ENCODE measurements around the gene AHRR. TPM values are rescaled to one million over a fixed set of nuclear protein-coding genes. Genes with fewer than 3 reads are reported as not detected.
"Not testable (repeated sequence)": the region's sequence is repeated elsewhere in the genome, so short reads cannot be mapped to it uniquely, and the experiment has no call there.

AHRR gene
- total RNA-seq, 2 experiments from 2014 or later: 2.2 to 3.4 TPM

GRCh38 chr5:395156-395920 is 73.8 kb downstream of the AHRR start:
- Histone ChIP-seq H2AFZ (ENCODE audit: low read length) (no peak overlapping the region), H3K4me3 (ENCODE audit: low read depth, low read length, poor library complexity, severe bottlenecking) (no peak overlapping the region), H3K9me2 (ENCODE audit: insufficient read depth, low read length) (no peaks in the 10 kb centered on the region), H3K27ac (ENCODE audit: low read depth, low read length, poor library complexity, severe bottlenecking) (no peak overlapping the region), H3K9me3 (ENCODE audit: low read length) (no peaks in the 10 kb centered on the region), H3K36me3 (ENCODE audit: insufficient read depth, low read length) (no peaks in the 10 kb centered on the region), H3K4me2 (ENCODE audit: low read length) (no peak overlapping the region), H4K20me1 (ENCODE audit: insufficient read depth, low read length) (no peaks in the 10 kb centered on the region), H3K4me1 (ENCODE audit: insufficient read depth, low read length, poor library complexity, severe bottlenecking) (peaks cover 7% of the 10 kb centered on the region), H3K79me2 (ENCODE audit: insufficient read depth, low read depth, low read length) (no peaks in the 10 kb centered on the region)
- no TSS peak for BruUV-seq (replicated peaks)
- intact Hi-C loops (cut with micrococcal nuclease; ENCODE audit: unreplicated experiment): no loop called here
- no peak for DNase-seq (ENCODE audit: low spot score)
- POLR2A ChIA-PET: no interaction called here
- TF ChIP-seq EZH2phosphoT487 (IDR thresholded peaks at IDR 0.05; ENCODE audit: borderline replicate concordance, low read depth, low read length): no peak
- TF ChIP-seq CTCF (conservative IDR thresholded peaks at IDR 0.05; ENCODE audit: low read length): no peak
- CTCF ChIA-PET (ENCODE audit: unreplicated experiment): no interaction called here

GRCh38 chr5:395921-396530 is 74.5 kb downstream of the AHRR start:
- Histone ChIP-seq H3K36me3 (ENCODE audit: insufficient read depth, low read length) (no peaks in the 10 kb centered on the region), H3K79me2 (ENCODE audit: insufficient read depth, low read depth, low read length) (no peaks in the 10 kb centered on the region), H2AFZ (ENCODE audit: low read length) (no peak overlapping the region), H3K9me2 (ENCODE audit: insufficient read depth, low read length) (no peaks in the 10 kb centered on the region), H3K9me3 (ENCODE audit: low read length) (no peaks in the 10 kb centered on the region), H3K4me1 (ENCODE audit: insufficient read depth, low read length, poor library complexity, severe bottlenecking) (peaks cover 7% of the 10 kb centered on the region), H3K4me2 (ENCODE audit: low read length) (no peak overlapping the region), H4K20me1 (ENCODE audit: insufficient read depth, low read length) (no peaks in the 10 kb centered on the region), H3K4me3 (ENCODE audit: low read depth, low read length, poor library complexity, severe bottlenecking) (no peak overlapping the region), H3K27ac (ENCODE audit: low read depth, low read length, poor library complexity, severe bottlenecking) (no peak overlapping the region)
- DNase-seq (ENCODE audit: low spot score): no peak
- CTCF ChIA-PET (ENCODE audit: unreplicated experiment): no interaction called here
- intact Hi-C loops (cut with micrococcal nuclease; ENCODE audit: unreplicated experiment): no loop called here
- TF ChIP-seq CTCF (conservative IDR thresholded peaks at IDR 0.05; ENCODE audit: low read length) (no peak), EZH2phosphoT487 (IDR thresholded peaks at IDR 0.05; ENCODE audit: borderline replicate concordance, low read depth, low read length) (no peak)
- POLR2A ChIA-PET: interaction anchor here (0.6 kb wide), 1 partner anchor 55 kb away, joined by 3 read pairs; no protein-coding TSS in a partner anchor
- BruUV-seq (replicated peaks): no TSS peak

- intact Hi-C loops (cut with micrococcal nuclease; ENCODE audit: unreplicated experiment): no loop called here
- H3K4me3 ChIP-seq (ENCODE audit: low read depth, low read length, poor library complexity, severe bottlenecking): no peak overlapping the region
- ChIA-PET CTCF (ENCODE audit: unreplicated experiment) (no interaction called here), POLR2A (interaction anchor here (0.6 kb wide), 1 partner anchor 55 kb away, joined by 3 read pairs; no protein-coding TSS in a partner anchor)
- no TSS peak for BruUV-seq (replicated peaks)
- H2AFZ ChIP-seq (ENCODE audit: low read length): no peak overlapping the region
- peaks cover 7% of the 10 kb centered on the region for H3K4me1 ChIP-seq (ENCODE audit: insufficient read depth, low read length, poor library complexity, severe bottlenecking)
- H4K20me1 ChIP-seq (ENCODE audit: insufficient read depth, low read length): no peaks in the 10 kb centered on the region
- no peaks in the 10 kb centered on the region for H3K79me2 ChIP-seq (ENCODE audit: insufficient read depth, low read depth, low read length)
- H3K36me3 ChIP-seq (ENCODE audit: insufficient read depth, low read length): no peaks in the 10 kb centered on the region
- no peaks in the 10 kb centered on the region for H3K9me2 ChIP-seq (ENCODE audit: insufficient read depth, low read length)
- DNase-seq (ENCODE audit: low spot score): no peak
- TF ChIP-seq EZH2phosphoT487 (IDR thresholded peaks at IDR 0.05; ENCODE audit: borderline replicate concordance, low read depth, low read length) (no peak), CTCF (conservative IDR thresholded peaks at IDR 0.05; ENCODE audit: low read length) (no peak)
- no peak overlapping the region for H3K27ac ChIP-seq (ENCODE audit: low read depth, low read length, poor library complexity, severe bottlenecking)
- no peak overlapping the region for H3K4me2 ChIP-seq (ENCODE audit: low read length)
- no peaks in the 10 kb centered on the region for H3K9me3 ChIP-seq (ENCODE audit: low read length)
Observed at GRCh38 chr5:396531-396961, 75.0 kb downstream of the AHRR start.

GRCh38 chr5:398141-398474 is 76.6 kb downstream of the AHRR start:
- BruUV-seq (replicated peaks); intact Hi-C loops (cut with micrococcal nuclease; ENCODE audit: unreplicated experiment); H3K4me3 ChIP-seq (ENCODE audit: low read depth, low read length, poor library complexity, severe bottlenecking); H3K4me2 ChIP-seq (ENCODE audit: low read length); H3K9me3 ChIP-seq (ENCODE audit: low read length); H3K27ac ChIP-seq (ENCODE audit: low read depth, low read length, poor library complexity, severe bottlenecking); H3K36me3 ChIP-seq (ENCODE audit: insufficient read depth, low read length); H4K20me1 ChIP-seq (ENCODE audit: insufficient read depth, low read length); H2AFZ ChIP-seq (ENCODE audit: low read length); DNase-seq (ENCODE audit: low spot score); H3K9me2 ChIP-seq (ENCODE audit: insufficient read depth, low read length); H3K79me2 ChIP-seq (ENCODE audit: insufficient read depth, low read depth, low read length); H3K4me1 ChIP-seq (ENCODE audit: insufficient read depth, low read length, poor library complexity, severe bottlenecking): not testable (repeated sequence)
- POLR2A ChIA-PET: interaction anchor here (0.6 kb wide), 1 partner anchor 51 kb away, joined by 3 read pairs; no protein-coding TSS in a partner anchor
- CTCF ChIA-PET (ENCODE audit: unreplicated experiment): interaction anchor here (0.7 kb wide), 1 partner anchor 8 kb away, joined by 5 read pairs; no protein-coding TSS in a partner anchor

Measured in OCI-LY7 (cell line).